Gastroesophageal sphincter (tissue), 3 donors: Measurements from ENCODE around the gene ITPR2.

Experiments used
- POLR2A ChIP-seq, 2 donors: fragments of 450-650 bp; IDR thresholded peaks; one replicate each; pipeline ENCODE4 v1.6.1; 2017; ENCODE audit warnings: antibody characterized with exemption in 2 of 2, mild to moderate bottlenecking in 2 of 2, moderate library complexity in 1 of 2
- POLR2AphosphoS5 ChIP-seq: sonication (generic); formaldehyde crosslinking; IDR thresholded peaks from one replicate; pipeline ENCODE4 v1.6.1; 2017; ENCODE audit warnings: antibody characterized with exemption
- TF ChIP-seq, protein P1 (sequence below), 4 experiments: fragments of 200-600 bp in 2 of 4; fragments of 450-650 bp in 2 of 4; sonication (generic) in 1 of 4; IDR thresholded peaks; one replicate each; pipeline ENCODE4 v1.5.1; 2017 to 2019; ENCODE audit warnings: antibody characterized with exemption in 4 of 4, mild to moderate bottlenecking in 2 of 4, moderate library complexity in 2 of 4

DNA sequence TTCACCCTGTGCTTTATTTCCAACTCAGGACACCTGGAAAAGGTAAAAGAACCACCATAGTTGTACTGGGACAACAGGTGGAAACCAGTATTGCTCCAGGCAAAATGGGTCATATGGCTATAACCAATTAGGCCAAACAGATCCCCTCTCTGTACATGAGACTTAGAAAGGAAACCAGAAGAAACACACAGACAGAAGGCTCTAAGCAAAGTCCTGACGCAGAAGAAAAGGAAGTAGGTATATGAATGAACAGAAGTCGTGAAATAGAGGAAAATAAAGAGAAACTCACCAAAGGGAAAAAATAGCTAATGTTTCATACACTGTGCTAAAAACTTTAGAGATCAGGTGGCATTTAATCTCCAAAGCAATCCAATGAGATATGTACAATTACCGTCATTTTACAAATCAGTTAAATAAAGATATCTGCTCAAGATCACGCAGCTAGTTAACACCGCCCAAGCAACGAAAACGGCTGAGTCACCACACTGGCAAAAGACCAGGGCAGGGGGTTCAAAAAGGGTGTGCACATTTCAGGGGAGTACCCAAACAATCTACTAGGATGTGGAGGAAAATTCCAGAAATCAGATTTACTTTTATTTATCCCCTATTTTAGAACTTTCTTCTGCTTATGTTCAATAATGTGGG, 82.3 kb downstream of the ITPR2 start:
- TF ChIP-seq POLR2AphosphoS5 (no peak), POLR2A (IDR thresholded peaks at IDR 0.05) (no peak)
- TF ChIP-seq, protein P1, sequence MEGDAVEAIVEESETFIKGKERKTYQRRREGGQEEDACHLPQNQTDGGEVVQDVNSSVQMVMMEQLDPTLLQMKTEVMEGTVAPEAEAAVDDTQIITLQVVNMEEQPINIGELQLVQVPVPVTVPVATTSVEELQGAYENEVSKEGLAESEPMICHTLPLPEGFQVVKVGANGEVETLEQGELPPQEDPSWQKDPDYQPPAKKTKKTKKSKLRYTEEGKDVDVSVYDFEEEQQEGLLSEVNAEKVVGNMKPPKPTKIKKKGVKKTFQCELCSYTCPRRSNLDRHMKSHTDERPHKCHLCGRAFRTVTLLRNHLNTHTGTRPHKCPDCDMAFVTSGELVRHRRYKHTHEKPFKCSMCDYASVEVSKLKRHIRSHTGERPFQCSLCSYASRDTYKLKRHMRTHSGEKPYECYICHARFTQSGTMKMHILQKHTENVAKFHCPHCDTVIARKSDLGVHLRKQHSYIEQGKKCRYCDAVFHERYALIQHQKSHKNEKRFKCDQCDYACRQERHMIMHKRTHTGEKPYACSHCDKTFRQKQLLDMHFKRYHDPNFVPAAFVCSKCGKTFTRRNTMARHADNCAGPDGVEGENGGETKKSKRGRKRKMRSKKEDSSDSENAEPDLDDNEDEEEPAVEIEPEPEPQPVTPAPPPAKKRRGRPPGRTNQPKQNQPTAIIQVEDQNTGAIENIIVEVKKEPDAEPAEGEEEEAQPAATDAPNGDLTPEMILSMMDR (IDR thresholded peaks at IDR 0.05) = no peak
